AG04449 (cell line): ENCODE measurements around the gene PROKR2.

Experiments
- CTCF ChIA-PET: fragments of 350-600 bp; formaldehyde crosslinking; extraction: SDS; loops from one replicate; lab custom pipeline; 2021; ENCODE audit warnings: antibody characterized with exemption; lab: Yijun Ruan, JAX
- POLR2A ChIA-PET: fragments of 400-600, 350-600 bp; formaldehyde crosslinking; extraction: SDS; loops from one replicate; lab custom pipeline; 2020; ENCODE audit warnings: antibody characterized with exemption, inconsistent platforms; lab: Yijun Ruan, JAX
- DNase-seq: peaks from one replicate; pipeline ENCODE4 v3.0.0-alpha.2; 2010; ENCODE audit warnings: low read depth, low spot score
- H3K4me3 ChIP-seq: 2 replicates; pipeline ENCODE4 v1.5.1; 2011; ENCODE audit warnings: low read depth, mild to moderate bottlenecking, control low read depth, low read length
- CTCF ChIP-seq: IDR thresholded peaks from one replicate; pipeline ENCODE4 v1.5.1; 2011; ENCODE audit warnings: mild to moderate bottlenecking, moderate library complexity, low read length, control low read depth, inconsistent platforms; ENCODE audit not compliant: insufficient read depth; ENCODE audit errors: missing control alignments

PROKR2 gene

GRCh38 chr20:5272268-5272667, 44.5 kb downstream of the PROKR2 start:
- CTCF ChIA-PET: no interaction called here
- POLR2A ChIA-PET: no interaction called here
- DNase-seq: no peak
- TF ChIP-seq CTCF: no peak
- no peak overlapping the region for H3K4me3 ChIP-seq

DNA sequence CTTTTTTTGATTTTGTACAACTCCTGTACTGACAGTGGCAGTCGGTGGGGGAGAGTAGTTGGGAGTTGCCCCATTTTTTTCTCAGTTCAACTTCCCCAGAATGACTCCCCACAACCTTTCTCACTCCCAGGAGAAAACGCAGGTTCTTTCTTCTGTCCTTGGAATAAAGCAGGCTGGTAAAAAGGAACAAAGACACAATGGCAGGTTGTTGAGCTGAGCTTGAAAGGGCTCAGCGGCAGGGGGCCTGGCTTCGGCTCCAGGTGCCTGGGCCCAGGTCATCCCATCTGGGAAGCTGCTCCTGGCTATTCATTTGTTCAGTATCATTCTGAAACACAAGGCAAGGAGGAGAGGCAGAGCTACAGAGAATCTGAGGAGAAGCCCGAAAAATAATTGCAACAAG, 46.2 kb downstream of the PROKR2 start:
- POLR2A ChIA-PET: no interaction called here
- TF ChIP-seq CTCF: no peak
- CTCF ChIA-PET: no interaction called here
- H3K4me3 ChIP-seq: no peak overlapping the region
- DNase-seq: no peak

- TF ChIP-seq CTCF: no peak
- POLR2A ChIA-PET: no interaction called here
- no peak overlapping the region for H3K4me3 ChIP-seq
- no peak for DNase-seq
- CTCF ChIA-PET: no interaction called here
Measured at GRCh38 chr20:5268449-5268848, 48.3 kb downstream of the PROKR2 start.

DNA sequence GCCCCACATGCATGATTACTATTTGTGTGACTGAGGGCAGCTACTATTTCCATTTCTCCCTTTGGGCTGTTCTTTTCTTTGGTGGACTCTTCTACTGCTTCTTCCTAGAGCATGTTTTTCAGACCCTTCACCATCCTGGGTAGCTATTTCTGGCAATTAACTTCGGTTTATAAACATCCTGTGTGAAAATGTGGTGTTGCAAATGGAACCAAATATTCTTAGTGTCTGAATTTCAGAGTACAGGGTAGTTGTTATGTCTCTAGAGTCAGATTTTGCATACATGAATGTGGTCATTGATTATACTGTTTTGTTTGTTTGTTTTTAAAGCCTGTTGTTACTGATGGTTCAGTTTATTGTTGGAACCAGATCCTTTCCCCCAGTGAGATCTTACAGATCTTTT, 49.7 kb downstream of the PROKR2 start:
- CTCF ChIA-PET: interaction anchor here (0.6 kb wide), 1 partner anchor 181 kb away, joined by 4 read pairs; no protein-coding TSS in a partner anchor
- no peak for TF ChIP-seq CTCF
- POLR2A ChIA-PET: no interaction called here
- no peak overlapping the region for H3K4me3 ChIP-seq
- DNase-seq: no peak
